Measurements from ENCODE around the gene ZBTB16. TPM values are rescaled to one million over a fixed set of nuclear protein-coding genes. Genes with fewer than 3 reads are reported as not detected.

The ZBTB16 gene
- total and polyA plus RNA-seq, 4 donors = 21.4 to 224 (median 102) TPM

GRCh38 chr11:114033066-114033465, 26.4 kb upstream of the ZBTB16 start:
- H3K27ac ChIP-seq (ENCODE audit: low read depth in 1 of 2, low read length in 1 of 2) = no peak overlapping the region
- ATAC-seq (ENCODE audit: insufficient read depth, low FRiP score) (no peak), DNase-seq (no peak)
- H3K36me3 ChIP-seq (ENCODE audit: control insufficient read depth in 4 of 4, insufficient read depth in 4 of 4, low read length in 4 of 4) = no peaks in the 10 kb centered on the region
- no peaks in the 10 kb centered on the region for H3K9me3 ChIP-seq (ENCODE audit: control insufficient read depth in 4 of 4, insufficient read depth in 3 of 4, low read length in 3 of 4)
- TF ChIP-seq CTCF (IDR thresholded peaks at IDR 0.05; ENCODE audit: control extremely low read depth, extremely low read depth) = no peak
- H3K27me3 ChIP-seq (ENCODE audit: control insufficient read depth in 3 of 3, insufficient read depth in 3 of 3, low read length in 2 of 3) = peaks cover 0 to 3% (median 0%) of the 10 kb centered on the region in 3 donors
- H3K4me3 ChIP-seq = no peak overlapping the region
- H3K4me1 ChIP-seq (ENCODE audit: control insufficient read depth in 5 of 5, insufficient read depth in 5 of 5, low read length in 5 of 5) = peaks cover 0 to 10% (median 0%) of the 10 kb centered on the region in 5 donors
- WGBS, 2 donors = 62 to 78% methylated on average over 5 of the region's 5 CpGs
- H3K9ac ChIP-seq (ENCODE audit: insufficient read depth in 1 of 2, low read length in 2 of 2) = no peak overlapping the region

- H3K36me3 ChIP-seq (ENCODE audit: control insufficient read depth in 4 of 4, insufficient read depth in 4 of 4, low read length in 4 of 4) = no peaks in the 10 kb centered on the region
- no peak overlapping the region for H3K9ac ChIP-seq (ENCODE audit: insufficient read depth in 1 of 2, low read length in 2 of 2)
- DNase-seq (no peak), ATAC-seq (ENCODE audit: insufficient read depth, low FRiP score) (no peak)
- no peaks in the 10 kb centered on the region for H3K27me3 ChIP-seq (ENCODE audit: control insufficient read depth in 3 of 3, insufficient read depth in 3 of 3, low read length in 2 of 3)
- 91 to 93% methylated on average over 2 of the region's 2 CpGs for WGBS, 2 donors
- TF ChIP-seq CTCF (IDR thresholded peaks at IDR 0.05; ENCODE audit: control extremely low read depth, extremely low read depth) = no peak
- H3K27ac ChIP-seq (ENCODE audit: low read depth in 1 of 2, low read length in 1 of 2) = no peak overlapping the region
- H3K9me3 ChIP-seq (ENCODE audit: control insufficient read depth in 4 of 4, insufficient read depth in 3 of 4, low read length in 3 of 4) = no peaks in the 10 kb centered on the region
- H3K4me1 ChIP-seq (ENCODE audit: control insufficient read depth in 5 of 5, insufficient read depth in 5 of 5, low read length in 5 of 5) = peaks cover 0 to 10% (median 0%) of the 10 kb centered on the region in 5 donors
- no peak overlapping the region for H3K4me3 ChIP-seq
These were observed 25.9 kb upstream of the ZBTB16 start for GRCh38 chr11:114033572-114033971.

GRCh38 chr11:114034956-114035355, 24.6 kb upstream of the ZBTB16 start:
- TF ChIP-seq CTCF (IDR thresholded peaks at IDR 0.05; ENCODE audit: control extremely low read depth, extremely low read depth) = no peak
- Histone ChIP-seq H3K9me3 (ENCODE audit: control insufficient read depth in 4 of 4, insufficient read depth in 3 of 4, low read length in 3 of 4) (no peaks in the 10 kb centered on the region), H3K27me3 (ENCODE audit: control insufficient read depth in 3 of 3, insufficient read depth in 3 of 3, low read length in 2 of 3) (no peaks in the 10 kb centered on the region), H3K36me3 (ENCODE audit: control insufficient read depth in 4 of 4, insufficient read depth in 4 of 4, low read length in 4 of 4) (no peaks in the 10 kb centered on the region), H3K4me3 (no peak overlapping the region), H3K9ac (ENCODE audit: insufficient read depth in 1 of 2, low read length in 2 of 2) (no peak overlapping the region), H3K27ac (ENCODE audit: low read depth in 1 of 2, low read length in 1 of 2) (no peak overlapping the region), H3K4me1 (ENCODE audit: control insufficient read depth in 5 of 5, insufficient read depth in 5 of 5, low read length in 5 of 5) (peaks cover 0 to 10% (median 0%) of the 10 kb centered on the region in 5 donors)
- no peak for ATAC-seq (ENCODE audit: insufficient read depth, low FRiP score)
- peak in 1 of 3 donors; percentile 38 for DNase-seq
- WGBS, 2 donors = 87% methylated on average over 11 of the region's 11 CpGs
